Hindlimb muscle (tissue), 1 donor: ENCODE measurements around the gene HTT. TPM values are rescaled to one million over a fixed set of nuclear protein-coding genes. Genes with fewer than 3 reads are reported as not detected.

Source experiments
- DNase-seq: peaks from one replicate; pipeline ENCODE4 v3.0.0-alpha.2; 2013
- polyA plus RNA-seq: library from polyadenylated mRNA; unstranded; fragments of 120-200 nt; gene quantifications from one replicate; pipeline ENCODE4 v1.2.1, GENCODE V29; 2013; ENCODE audit not compliant: insufficient read length

The HTT gene
- polyA plus RNA-seq, 1 donor: 32.0 TPM

DNA sequence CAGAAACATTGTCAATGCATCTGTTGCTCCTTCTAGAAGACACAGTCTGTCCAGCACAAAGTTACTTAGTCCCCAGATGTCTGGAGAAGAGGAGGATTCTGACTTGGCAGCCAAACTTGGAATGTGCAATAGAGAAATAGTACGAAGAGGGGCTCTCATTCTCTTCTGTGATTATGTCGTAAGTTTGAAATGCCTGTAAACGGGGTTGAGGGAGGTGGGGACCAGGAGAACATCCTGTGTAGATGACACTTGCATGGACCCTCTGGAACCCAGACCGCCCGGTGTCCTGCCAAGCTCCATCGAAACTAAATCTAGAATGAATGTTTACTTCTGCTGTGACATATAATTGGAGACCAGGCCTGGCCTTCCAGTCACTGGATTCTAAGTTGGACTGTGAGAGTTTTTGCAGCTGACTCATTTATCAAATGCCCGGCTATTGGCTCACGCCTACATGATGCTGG, 129.5 kb downstream of the HTT start:
- DNase-seq: no peak

DNA sequence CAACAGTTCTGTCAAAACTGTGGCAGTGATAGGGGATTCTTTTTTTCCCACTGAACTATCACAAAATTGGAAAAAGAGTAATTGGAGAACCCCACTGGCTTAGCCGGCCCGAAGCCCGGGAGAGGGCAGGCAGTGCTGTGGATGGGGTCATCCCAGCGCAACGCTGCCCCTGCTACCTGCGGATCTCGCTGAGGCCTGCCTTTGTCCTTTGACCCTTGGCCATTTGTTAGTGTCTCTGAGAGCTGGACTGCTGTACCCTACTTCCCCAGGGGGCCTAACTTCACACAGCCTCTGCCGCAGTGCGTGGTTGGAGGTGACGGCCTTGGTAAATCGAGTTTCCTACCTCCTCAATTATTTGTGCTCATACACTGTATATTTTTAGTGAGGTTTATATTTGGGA, 131.5 kb downstream of the HTT start:
- no peak for DNase-seq

GRCh38 chr4:3206439-3207100, 132.1 kb downstream of the HTT start:
- no peak for DNase-seq

- DNase-seq: no peak
Observed at GRCh38 chr4:3207531-3208037, 133.1 kb downstream of the HTT start.

- no peak for DNase-seq
Observed at GRCh38 chr4:3208826-3209225, 134.3 kb downstream of the HTT start.

DNA sequence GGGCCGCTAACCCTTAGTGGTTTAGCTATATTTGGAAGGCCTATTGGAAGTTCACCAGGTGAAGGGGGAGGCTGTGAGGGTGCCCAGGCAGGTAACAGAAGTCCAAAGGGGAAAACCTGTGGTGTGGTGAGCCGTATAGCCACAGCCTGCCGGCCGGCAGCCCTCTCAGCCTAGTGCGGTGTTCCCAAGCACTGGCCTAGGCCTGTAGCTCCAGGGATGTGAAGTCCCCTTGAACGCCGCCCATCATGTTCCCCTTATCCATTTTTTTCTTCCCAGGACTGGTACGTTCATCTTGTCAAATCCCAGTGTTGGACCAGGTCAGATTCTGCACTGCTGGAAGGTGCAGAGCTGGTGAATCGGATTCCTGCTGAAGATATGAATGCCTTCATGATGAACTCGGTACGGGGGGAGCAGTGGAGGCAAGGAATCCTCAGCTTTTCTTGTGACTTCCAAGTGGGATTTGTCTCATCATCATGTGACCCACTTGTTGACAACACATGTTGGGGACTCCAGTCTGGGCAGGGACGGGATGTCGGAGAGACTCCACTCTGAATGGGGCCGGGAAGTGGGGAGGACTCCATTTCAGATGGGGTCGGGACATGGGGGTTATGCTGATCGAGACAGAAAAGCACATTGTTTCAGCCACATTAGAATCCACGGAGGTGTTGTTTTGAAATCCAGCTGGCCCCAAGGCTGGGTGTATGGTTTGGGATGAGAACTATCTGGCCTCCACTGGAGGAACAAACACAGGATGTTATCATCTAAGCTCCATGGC, 135.3 kb downstream of the HTT start:
- DNase-seq: no peak

DNA sequence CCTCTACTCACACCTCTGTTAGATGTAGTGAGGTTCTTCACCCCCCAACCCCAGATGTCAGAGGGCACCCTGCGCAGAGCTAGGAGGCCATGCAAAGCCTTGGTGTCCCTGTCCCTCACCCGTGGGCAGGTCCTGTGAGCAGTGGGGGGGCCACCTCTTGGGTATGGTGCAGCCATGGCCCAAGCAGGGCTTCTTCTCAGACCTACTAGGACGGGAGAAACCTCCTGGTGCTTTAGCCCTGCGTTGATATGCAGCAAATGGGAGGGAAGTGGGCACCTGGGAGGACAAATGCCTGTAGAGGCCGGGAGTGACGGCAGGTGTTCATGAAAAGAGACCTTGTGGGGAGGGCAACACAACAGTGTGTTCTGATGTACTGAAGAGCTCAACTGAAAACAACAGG, 136.0 kb downstream of the HTT start:
- DNase-seq: no peak

DNA sequence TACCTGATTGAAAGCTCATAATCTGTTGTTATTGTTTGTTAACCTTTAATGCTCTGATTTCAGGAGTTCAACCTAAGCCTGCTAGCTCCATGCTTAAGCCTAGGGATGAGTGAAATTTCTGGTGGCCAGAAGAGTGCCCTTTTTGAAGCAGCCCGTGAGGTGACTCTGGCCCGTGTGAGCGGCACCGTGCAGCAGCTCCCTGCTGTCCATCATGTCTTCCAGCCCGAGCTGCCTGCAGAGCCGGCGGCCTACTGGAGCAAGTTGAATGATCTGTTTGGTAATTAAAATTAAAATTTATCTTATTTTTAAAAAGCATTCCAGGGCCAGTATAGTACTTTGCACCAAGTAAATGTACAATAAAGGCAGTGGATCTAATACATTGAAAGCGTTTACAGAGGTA, 137.4 kb downstream of the HTT start:
- no peak for DNase-seq

DNA sequence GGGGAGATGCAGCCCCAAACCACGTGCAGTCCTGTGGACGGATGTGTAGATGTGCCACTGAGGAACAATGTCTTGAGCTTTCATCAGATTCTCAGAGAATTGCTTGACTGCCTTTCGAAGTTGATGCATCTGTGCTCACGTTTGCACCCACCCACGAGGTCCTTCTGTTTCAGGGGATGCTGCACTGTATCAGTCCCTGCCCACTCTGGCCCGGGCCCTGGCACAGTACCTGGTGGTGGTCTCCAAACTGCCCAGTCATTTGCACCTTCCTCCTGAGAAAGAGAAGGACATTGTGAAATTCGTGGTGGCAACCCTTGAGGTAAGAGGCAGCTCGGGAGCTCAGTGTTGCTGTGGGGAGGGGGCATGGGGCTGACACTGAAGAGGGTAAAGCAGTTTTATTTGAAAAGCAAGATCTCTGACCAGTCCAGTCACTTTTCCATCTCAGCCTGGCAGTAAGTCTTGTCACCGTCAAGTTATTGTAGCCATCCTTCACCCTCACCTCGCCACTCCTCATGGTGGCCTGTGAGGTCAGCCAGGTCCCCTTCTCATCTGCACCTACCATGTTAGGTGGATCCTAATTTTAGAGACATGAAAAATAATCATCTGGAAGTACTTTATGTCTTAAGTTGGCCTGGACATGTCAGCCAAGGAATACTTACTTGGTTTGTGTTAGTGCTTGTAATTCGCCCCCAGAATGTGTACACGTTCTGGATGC, 138.1 kb downstream of the HTT start:
- no peak for DNase-seq

- no peak for DNase-seq
Observed at GRCh38 chr4:3213106-3213425, 138.6 kb downstream of the HTT start.

DNA sequence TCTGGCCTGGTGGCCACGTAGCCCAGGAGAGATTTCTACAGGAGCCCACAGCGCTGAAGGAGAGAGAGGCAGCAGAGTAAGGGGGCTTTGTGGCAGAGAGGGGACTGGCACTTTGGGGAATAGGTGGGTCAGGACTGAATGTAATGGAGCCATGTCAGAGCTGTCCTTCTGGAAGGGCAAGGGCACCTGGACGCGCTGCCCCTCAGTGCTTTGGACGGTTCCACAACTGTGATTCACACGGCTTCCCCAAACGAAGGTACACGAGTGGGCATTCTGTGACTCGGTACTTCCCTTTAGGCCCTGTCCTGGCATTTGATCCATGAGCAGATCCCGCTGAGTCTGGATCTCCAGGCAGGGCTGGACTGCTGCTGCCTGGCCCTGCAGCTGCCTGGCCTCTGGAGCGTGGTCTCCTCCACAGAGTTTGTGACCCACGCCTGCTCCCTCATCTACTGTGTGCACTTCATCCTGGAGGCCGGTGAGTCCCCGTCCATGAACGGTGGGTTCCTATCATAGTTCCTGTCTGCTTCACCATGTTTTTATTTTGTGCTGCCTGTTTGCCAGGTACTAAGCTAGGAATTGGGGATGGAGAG, 139.3 kb downstream of the HTT start:
- no peak for DNase-seq

GRCh38 chr4:3215256-3215655, 140.8 kb downstream of the HTT start:
- no peak for DNase-seq

- no peak for DNase-seq
Observed at GRCh38 chr4:3215733-3216132, 141.3 kb downstream of the HTT start.

- no peak for DNase-seq
Observed at GRCh38 chr4:3217266-3217665, 142.8 kb downstream of the HTT start.

GRCh38 chr4:3217771-3218170, 143.3 kb downstream of the HTT start:
- DNase-seq: no peak

DNA sequence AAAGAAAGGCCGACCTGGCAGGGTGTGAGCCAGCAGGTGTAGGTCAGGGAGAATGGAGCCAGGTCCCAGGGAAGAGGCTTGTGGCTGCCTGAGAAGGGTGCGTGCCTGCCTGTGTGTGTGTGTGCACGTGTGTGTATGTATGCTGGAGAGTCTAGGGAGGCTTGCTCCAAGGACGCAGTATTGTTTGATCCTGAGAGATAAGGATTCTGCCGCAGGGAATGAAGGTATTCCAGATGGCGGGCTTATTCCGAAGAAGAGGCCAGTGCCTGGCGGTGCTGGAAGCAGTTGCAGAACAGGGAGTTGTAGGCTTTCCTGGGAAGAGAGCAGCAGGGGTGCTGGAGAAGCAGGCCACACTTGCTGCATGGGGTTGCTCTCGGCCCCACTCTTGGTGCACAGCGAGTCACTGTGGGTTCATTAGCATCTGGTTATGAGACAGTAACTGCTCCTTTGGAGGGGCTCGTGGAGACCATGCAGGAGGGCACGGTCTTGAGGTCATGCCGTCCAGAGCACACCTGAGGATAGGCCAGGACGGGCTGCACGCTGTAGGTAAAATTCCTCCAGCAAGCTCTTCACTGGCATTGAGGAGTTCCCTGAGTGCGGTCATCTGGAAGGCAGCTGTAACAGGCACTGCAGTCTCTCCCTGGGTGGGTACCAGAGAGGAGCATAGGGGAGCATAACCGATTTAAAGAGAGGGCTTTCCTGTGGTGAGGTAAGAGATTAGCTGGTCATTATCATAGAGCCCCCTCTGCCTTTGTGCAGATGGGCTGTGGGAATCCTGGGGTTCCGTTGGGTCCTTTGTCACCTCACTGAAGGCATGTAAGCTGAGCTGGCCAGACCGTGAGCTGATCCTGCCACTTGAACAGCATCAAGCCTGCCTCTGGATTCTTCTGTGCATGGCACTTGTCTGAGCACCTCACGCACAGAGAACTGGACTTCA, 144.6 kb downstream of the HTT start:
- DNase-seq: no peak

DNA sequence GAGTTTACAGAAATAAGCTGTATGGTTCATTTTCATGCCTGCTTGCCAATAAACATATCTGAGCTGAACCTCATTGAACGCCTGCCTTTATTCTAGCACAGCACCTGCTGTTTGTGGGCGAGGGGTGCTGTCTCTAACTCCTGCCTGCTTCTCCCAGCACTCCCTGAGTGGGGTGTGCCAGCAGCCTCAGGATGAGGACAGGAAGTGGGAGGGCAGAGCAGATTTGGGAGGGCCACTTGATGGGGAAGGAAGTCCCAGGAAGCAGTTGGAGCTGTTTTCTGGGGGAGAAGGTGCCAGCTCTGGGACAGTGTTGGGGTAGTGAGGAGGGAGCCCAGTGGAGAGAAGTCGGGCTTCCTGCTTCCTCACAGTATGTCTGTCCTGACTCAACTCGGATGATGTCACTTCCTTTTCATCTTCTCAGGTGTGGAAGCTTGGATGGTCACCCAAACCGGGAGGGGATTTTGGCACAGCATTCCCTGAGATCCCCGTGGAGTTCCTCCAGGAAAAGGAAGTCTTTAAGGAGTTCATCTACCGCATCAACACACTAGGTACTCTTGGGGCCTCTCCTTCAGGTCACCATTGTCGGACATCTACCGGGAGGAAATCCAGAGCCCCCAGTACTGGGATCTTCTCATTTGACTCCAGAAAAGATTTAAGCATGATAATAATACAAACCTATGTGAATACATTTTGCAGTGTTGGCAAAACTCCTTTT, 145.4 kb downstream of the HTT start:
- DNase-seq: no peak

DNA sequence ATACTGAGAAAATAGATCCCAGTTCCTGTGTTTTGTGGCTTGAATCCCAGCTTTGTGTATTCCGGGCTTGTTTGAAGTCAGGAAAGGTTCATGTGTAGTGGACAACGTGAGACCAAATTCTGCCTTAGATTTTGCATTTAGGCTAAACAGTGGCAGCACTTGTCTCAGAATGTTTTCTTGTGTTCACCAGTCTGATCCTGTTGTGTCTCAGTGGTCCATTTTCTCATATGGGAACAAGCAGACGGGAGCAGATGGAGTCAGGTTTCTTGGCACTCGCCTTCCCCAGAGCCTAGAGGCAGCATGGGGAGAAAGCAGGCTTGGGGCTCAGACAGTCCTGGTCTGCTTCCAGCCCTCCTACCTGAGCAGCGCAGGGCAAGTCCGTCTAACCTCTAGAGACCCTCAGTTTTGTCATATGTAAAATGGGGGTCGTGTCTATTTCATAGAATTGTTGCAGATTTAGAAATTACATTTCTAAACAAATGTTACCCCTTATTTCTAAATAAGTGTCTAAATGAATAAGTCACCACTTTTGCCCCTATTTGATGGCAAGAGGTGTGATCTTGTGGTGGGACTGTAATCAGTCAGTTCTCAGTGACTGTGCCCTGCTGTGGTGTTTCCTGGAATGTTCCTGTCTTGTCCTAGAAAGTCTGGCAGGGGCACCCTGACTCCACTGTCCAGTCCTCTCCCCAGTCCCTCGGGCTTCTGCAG, 146.1 kb downstream of the HTT start:
- no peak for DNase-seq

- no peak for DNase-seq
Observed at GRCh38 chr4:3221184-3221494, 146.7 kb downstream of the HTT start.

DNA sequence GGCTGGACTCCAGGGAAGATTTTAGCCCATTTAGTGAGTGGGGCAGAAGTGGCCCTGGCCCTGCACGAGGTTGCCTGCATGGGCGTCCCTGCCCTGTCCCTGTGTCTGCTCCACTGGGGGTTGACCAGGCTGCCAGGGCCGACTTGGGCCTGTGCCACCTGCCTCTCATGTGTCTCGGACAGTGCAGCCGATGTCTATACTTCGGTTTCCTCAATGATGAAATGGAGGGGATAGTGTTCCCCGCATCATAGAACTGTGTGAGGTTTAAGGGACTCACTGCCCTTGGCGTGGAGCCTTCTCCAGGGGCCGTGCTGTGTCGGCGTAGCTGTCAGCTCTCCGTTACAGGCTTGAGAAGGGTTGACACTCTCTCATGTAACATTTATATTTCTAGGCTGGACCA, 147.5 kb downstream of the HTT start:
- DNase-seq: no peak

DNA sequence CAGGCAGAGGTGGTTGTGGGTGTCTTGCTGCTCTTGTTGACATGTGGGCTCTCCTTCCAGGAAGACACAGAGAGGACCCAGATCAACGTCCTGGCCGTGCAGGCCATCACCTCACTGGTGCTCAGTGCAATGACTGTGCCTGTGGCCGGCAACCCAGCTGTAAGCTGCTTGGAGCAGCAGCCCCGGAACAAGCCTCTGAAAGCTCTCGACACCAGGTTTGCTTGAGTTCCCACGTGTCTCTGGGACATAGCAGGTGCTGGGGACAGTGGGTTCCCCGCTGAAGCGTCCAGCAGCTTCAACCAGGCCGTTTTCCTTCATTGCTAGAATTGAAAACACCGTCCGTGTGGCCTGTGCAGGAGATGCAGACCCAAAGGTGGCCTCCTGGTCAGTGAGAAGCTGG, 148.9 kb downstream of the HTT start:
- no peak for DNase-seq
